Non-pigmented ciliary epithelial cell (primary cell): ENCODE data around the gene GPSM3.
"Not testable (repeated sequence)": the region's sequence is repeated elsewhere in the genome, so short reads cannot be mapped to it uniquely, and the experiment has no call there.

Experiments used
- DNase-seq: peaks from one replicate; pipeline ENCODE4 v3.0.0-alpha.2; 2010; ENCODE audit warnings: low read depth

Gene GPSM3

GRCh38 chr6:32192608-32193039 is at the start of gene GPSM3:
Gene GPSM3 (minus strand): TSS chr6:32192643. CDS start chr6:32192513, 130 bp downstream.
- DNase-seq, result no peak

GRCh38 chr6:32240686-32241085 is 48.2 kb upstream of the GPSM3 start:
- DNase-seq, result no peak

- DNase-seq, result no peak
Measured at GRCh38 chr6:32239462-32239861, 47.0 kb upstream of the GPSM3 start.

GRCh38 chr6:32234934-32235333 is 42.5 kb upstream of the GPSM3 start:
- no peak for DNase-seq

- DNase-seq, result no peak
Measured at GRCh38 chr6:32226434-32226833, 34.0 kb upstream of the GPSM3 start.

GRCh38 chr6:32224696-32225095 is 32.3 kb upstream of the GPSM3 start:
- DNase-seq, result no peak

- no peak for DNase-seq
Measured at GRCh38 chr6:32223258-32224235, 31.1 kb upstream of the GPSM3 start, which contains the start of gene NOTCH4. Gene NOTCH4 (minus strand): TSS chr6:32224067. CDS start chr6:32223928, 139 bp downstream.

- no peak for DNase-seq
Measured at GRCh38 chr6:32222333-32223230, 30.1 kb upstream of the GPSM3 start.

- DNase-seq, result no peak
Measured at GRCh38 chr6:32220021-32220420, 27.6 kb upstream of the GPSM3 start.

GRCh38 chr6:32218167-32218566 is 25.7 kb upstream of the GPSM3 start:
- no peak for DNase-seq

- DNase-seq, result no peak
Measured at GRCh38 chr6:32216998-32217397, 24.6 kb upstream of the GPSM3 start.

GRCh38 chr6:32216285-32216684 is 23.8 kb upstream of the GPSM3 start:
- no peak for DNase-seq

GRCh38 chr6:32215617-32216016 is 23.2 kb upstream of the GPSM3 start:
- DNase-seq, result no peak

GRCh38 chr6:32214126-32214525 is 21.7 kb upstream of the GPSM3 start:
- no peak for DNase-seq

GRCh38 chr6:32213649-32214048 is 21.2 kb upstream of the GPSM3 start:
- DNase-seq, result no peak

- no peak for DNase-seq
Measured at GRCh38 chr6:32212076-32212760, 19.8 kb upstream of the GPSM3 start.

- DNase-seq, result not testable (repeated sequence)
Measured at GRCh38 chr6:32211432-32211831, 19.0 kb upstream of the GPSM3 start.

GRCh38 chr6:32210191-32210601 is 17.8 kb upstream of the GPSM3 start:
- no peak for DNase-seq

GRCh38 chr6:32208996-32209395 is 16.6 kb upstream of the GPSM3 start:
- no peak for DNase-seq

GRCh38 chr6:32204268-32204715 is 11.8 kb upstream of the GPSM3 start:
- DNase-seq, result no peak

GRCh38 chr6:32203426-32204267 is 11.2 kb upstream of the GPSM3 start:
- DNase-seq, result no peak
